H1 (cell line): ENCODE data around the gene POLDIP2. TPM values are rescaled to one million over a fixed set of nuclear protein-coding genes. Genes with fewer than 3 reads are reported as not detected.

ENCODE experiments used
- CTCF ChIP-seq, 3 experiments: IDR thresholded peaks; 1 replicate in 2 of 3; 2 replicates in 1 of 3; pipeline versions ENCODE4 v1.5.1 to v1.6.1; 2011; ENCODE audit warnings: low read length in 3 of 3, mild to moderate bottlenecking in 3 of 3, inconsistent platforms in 2 of 3, low read depth in 1 of 3, moderate library complexity in 1 of 3; ENCODE audit not compliant: insufficient read depth in 1 of 3; ENCODE audit errors: control extremely low read depth in 1 of 3
- polyA plus RNA-seq, 7 experiments: library from polyadenylated mRNA; depleted of rRNA in 3 of 7; stranded (reverse) in 5 of 7; unstranded in 2 of 7; fragments of >200 nt in 5 of 7; fragments of 200-250 nt in 2 of 7; gene quantifications; 1 replicate in 5 of 7; 2 replicates in 1 of 7; 4 replicates in 1 of 7; pipeline versions ENCODE4 v1.2.1 to v1.2.3, GENCODE V29; 2011 to 2013; ENCODE audit warnings: missing spikeins in 2 of 7, mixed read lengths in 2 of 7
- total RNA-seq: library from RNA; stranded (reverse); fragmentation: NEBNext Ultra II Directional; extraction: Animal tissue kit (Norgen Biotek cat#: 25700); gene quantifications from 2 replicates; pipeline ENCODE4 v1.2.1, GENCODE V29; 2021

The POLDIP2 gene
- total and polyA plus RNA-seq, 2 of the 8 experiments (the other 6 are each of a cell fraction or from before 2014, with no cell fraction given): 74.0 to 76.1 TPM

- TF ChIP-seq CTCF (IDR thresholded peaks at IDR 0.05; ENCODE audit: control extremely low read depth in 1 of 3, insufficient read depth in 1 of 3, low read depth in 1 of 3, low read length in 3 of 3): no peak
- TF ChIP-seq, all 59 proteins: peak for 0
Observed at GRCh38 chr17:28402844-28403243, 45.5 kb upstream of the POLDIP2 start (continued).
